Type B pancreatic cell (in vitro differentiated cells): ENCODE results near the gene TNFAIP1. TPM values are rescaled to one million over a fixed set of nuclear protein-coding genes. Genes with fewer than 3 reads are reported as not detected.
A peak's percentile ranks its signal among the peaks of the same experiment; 100 is the strongest.

Experiments
- DNase-seq: peaks from one replicate; pipeline ENCODE4 v3.0.0; 2021; ENCODE audit warnings: mixed read lengths; ENCODE audit not compliant: unreplicated experiment; ENCODE audit errors: extremely low spot score
- H3K27ac Mint-ChIP-seq: 2 replicates; pipeline ENCODE4 v1.8.0; 2021; ENCODE audit warnings: mild to moderate bottlenecking, mixed read lengths
- H3K27me3 Mint-ChIP-seq: 2 replicates; pipeline ENCODE4 v1.8.0; 2021; ENCODE audit warnings: mixed read lengths
- H3K36me3 Mint-ChIP-seq: 2 replicates; pipeline ENCODE4 v1.8.0; 2021; ENCODE audit warnings: mixed read lengths
- H3K4me1 Mint-ChIP-seq: one replicate; pipeline ENCODE4 v1.8.0; 2021; ENCODE audit warnings: mixed read lengths; ENCODE audit not compliant: unreplicated experiment
- H3K4me3 Mint-ChIP-seq: 2 replicates; pipeline ENCODE4 v1.8.0; 2021; ENCODE audit warnings: mild to moderate bottlenecking, mixed read lengths
- H3K9me3 Mint-ChIP-seq: 2 replicates; pipeline ENCODE4 v1.8.0; 2021; ENCODE audit warnings: mixed read lengths
- total RNA-seq: library from RNA; stranded (reverse); gene quantifications from 2 replicates; pipeline ENCODE4 v1.2.1, GENCODE V29; 2021; ENCODE audit warnings: low replicate concordance
- TF ChIP-seq, protein P1 (sequence below): fragments of 200-600 bp; sonication (generic); conservative IDR thresholded peaks from 2 replicates; pipeline ENCODE4 v1.5.0; 2021; ENCODE audit warnings: antibody characterized with exemption, mild to moderate bottlenecking

Gene TNFAIP1
- total RNA-seq, 1 donor from 2014 or later: 37.8 TPM

DNA sequence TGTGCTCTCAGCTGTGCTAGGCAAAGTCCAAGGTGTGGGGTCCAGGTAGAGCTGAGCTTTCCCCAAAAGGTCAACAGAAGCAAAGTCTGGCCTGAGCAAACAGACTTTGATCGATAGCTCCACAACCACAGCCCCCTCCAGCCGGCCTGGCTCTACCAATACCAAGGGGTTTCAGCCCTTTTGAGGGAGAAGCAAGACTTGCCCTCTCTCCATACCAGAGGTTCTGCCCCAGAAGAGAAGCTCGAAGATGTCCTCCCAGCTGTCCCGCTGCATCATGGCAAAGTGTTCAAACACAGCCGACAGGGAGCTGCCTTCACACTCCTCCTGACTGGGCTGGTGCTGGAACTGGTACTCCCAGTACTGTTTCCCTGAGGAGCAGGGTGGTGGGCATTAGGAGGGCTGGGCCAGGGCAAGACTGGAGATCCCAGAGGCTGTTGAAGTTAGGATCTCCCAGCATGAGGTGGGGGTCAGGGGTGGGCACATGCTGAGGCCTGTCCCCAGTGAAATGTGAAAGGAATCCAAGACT lies 32.8 kb downstream of the TNFAIP1 start:
- Mint-ChIP-seq H3K9me3 (no peaks in the 10 kb centered on the region), H3K36me3 (no peaks in the 10 kb centered on the region), H3K4me1 (peaks cover 24% of the 10 kb centered on the region), H3K4me3 (no peak overlapping the region), H3K27ac (no peak overlapping the region), H3K27me3 (peaks cover 6% of the 10 kb centered on the region)
- TF ChIP-seq, protein P1, sequence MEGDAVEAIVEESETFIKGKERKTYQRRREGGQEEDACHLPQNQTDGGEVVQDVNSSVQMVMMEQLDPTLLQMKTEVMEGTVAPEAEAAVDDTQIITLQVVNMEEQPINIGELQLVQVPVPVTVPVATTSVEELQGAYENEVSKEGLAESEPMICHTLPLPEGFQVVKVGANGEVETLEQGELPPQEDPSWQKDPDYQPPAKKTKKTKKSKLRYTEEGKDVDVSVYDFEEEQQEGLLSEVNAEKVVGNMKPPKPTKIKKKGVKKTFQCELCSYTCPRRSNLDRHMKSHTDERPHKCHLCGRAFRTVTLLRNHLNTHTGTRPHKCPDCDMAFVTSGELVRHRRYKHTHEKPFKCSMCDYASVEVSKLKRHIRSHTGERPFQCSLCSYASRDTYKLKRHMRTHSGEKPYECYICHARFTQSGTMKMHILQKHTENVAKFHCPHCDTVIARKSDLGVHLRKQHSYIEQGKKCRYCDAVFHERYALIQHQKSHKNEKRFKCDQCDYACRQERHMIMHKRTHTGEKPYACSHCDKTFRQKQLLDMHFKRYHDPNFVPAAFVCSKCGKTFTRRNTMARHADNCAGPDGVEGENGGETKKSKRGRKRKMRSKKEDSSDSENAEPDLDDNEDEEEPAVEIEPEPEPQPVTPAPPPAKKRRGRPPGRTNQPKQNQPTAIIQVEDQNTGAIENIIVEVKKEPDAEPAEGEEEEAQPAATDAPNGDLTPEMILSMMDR: no peak
- no peak for DNase-seq

DNA sequence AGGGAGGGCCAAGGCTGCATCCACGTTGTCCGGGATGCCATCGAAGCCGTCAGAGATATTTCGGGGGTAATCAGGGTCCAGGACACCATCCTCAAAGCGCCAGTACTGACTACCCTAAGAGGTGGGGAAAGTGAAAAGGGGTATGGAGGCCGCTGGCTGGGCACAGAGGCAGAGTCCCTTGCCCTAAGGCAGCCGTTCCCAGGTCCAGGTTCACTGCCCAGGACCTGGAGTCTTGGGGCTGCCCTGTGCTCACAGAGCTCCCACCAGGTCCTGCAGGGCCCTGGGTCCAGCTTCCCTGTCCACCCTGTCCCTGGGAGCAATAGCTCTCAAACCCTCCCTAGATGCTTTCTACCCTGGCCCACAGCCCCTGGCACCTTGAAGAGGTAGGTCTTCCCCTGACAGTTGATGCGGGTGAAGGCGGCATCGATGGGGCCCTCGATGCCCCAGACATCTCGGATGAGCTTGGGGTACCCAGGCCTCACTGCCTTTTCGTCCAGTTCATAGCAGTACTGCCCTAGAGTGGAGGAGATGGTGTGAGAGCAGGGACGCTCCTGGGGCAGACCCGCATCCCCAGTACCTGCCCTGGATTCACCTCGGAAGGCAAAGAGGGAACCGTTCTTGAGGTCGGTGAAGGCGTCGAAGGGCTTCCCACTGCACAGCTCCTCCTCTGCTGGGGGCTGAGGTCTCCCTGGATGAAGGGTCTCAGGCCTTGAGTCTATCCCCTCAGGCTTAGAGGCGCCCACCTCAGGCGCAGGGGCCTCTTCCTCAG lies 33.5 kb downstream of the TNFAIP1 start:
- H3K9me3 Mint-ChIP-seq: no peaks in the 10 kb centered on the region
- TF ChIP-seq, protein P1: no peak
- H3K27ac Mint-ChIP-seq: no peak overlapping the region
- peaks cover 28% of the 10 kb centered on the region for H3K4me1 Mint-ChIP-seq
- H3K36me3 Mint-ChIP-seq: peaks cover 4% of the 10 kb centered on the region
- no peak for DNase-seq
- no peak overlapping the region for H3K4me3 Mint-ChIP-seq
- peaks cover 12% of the 10 kb centered on the region for H3K27me3 Mint-ChIP-seq

DNA sequence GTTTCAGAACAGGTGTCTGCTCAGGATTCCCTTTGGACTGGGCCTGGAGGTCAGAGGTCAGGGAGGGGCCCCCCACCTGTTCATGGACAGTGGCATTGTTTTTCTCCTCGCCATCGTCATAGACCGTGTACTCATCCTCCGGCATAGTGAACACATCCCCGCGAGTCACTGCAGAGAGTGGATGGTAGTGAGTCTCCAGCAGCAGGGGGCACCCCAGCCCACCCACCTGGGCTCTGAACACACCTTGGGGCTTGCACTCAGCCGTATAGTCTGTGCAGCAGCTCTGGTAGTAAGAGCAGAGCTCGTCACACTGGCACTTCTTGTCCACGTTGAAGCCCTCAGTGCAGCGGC lies 34.1 kb downstream of the TNFAIP1 start:
- Mint-ChIP-seq H3K36me3 (peaks cover 4% of the 10 kb centered on the region), H3K4me3 (peak overlapping the region; percentile 79), H3K4me1 (peaks cover 28% of the 10 kb centered on the region), H3K27me3 (peaks cover 12% of the 10 kb centered on the region), H3K9me3 (no peaks in the 10 kb centered on the region), H3K27ac (peak overlapping the region; percentile 91)
- TF ChIP-seq, protein P1: no peak
- no peak for DNase-seq

DNA sequence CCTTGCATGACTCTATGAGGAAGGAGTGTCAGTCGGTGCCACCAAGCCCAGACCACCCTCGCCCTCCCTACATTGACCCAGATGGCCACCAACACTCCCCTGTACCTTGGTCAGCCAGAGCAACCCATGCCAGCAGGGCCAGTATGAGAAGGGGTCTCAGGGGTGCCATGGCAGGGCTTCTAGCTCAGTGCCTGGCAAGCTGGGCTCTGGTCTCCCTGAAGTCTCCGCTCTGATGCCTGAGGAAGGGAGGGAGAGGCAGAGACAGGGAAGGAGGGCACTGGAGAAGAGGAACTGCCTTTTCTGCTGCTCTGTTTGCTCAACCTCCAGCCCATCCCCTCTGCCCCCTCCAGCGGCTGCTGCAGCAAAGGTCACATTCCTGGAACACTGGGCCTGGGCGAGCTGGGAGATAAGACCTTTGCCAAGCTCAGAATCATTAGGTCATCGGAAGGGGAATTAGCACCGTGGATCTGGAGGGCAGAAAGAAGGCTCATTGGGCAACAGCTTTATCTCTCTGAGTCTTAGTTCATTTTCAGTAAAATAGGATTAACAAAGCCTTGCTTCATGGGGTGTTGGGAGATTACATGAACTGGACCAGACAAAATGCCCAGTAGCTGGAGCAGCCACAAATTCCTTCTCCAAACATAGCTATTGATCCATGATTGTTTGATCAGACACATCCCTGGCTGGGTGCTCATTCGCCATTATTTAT lies 34.6 kb downstream of the TNFAIP1 start, which contains the start of gene VTN:
TSS of gene VTN (minus strand) at position 273 of the 709 bp plus-strand sequence. CDS start at position 169, 104 bp downstream.
- Mint-ChIP-seq H3K27me3 (peaks cover 14% of the 10 kb centered on the region), H3K9me3 (no peaks in the 10 kb centered on the region), H3K4me3 (peak within 1 kb of the TSS; percentile 92), H3K36me3 (peaks cover 4% of the 10 kb centered on the region), H3K4me1 (peaks cover 28% of the 10 kb centered on the region), H3K27ac (peak within 1 kb of the TSS; percentile 91)
- TF ChIP-seq, protein P1: no peak
- no peak for DNase-seq

DNA sequence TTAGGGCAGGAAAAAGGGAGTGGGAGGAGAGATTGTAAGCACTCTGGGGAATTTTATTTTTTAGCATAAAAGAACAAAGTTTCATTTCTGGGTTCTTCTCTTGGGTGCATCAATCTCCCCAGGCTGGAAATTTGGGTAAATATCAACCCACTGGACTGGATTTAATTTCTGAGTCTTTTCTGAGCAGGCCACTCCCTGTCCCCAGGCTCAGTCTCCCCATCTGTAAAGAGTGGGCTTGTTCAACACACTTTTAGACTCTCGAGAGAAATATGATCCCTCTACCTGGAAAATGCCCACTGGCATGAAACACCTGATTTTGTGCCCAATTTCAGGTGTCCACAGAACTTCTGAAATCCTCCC lies 35.2 kb downstream of the TNFAIP1 start:
- Mint-ChIP-seq H3K27ac (peak overlapping the region; percentile 91), H3K27me3 (peaks cover 14% of the 10 kb centered on the region), H3K9me3 (no peaks in the 10 kb centered on the region), H3K4me1 (peaks cover 28% of the 10 kb centered on the region), H3K4me3 (peak overlapping the region; percentile 92), H3K36me3 (peaks cover 4% of the 10 kb centered on the region)
- DNase-seq: no peak
- TF ChIP-seq, protein P1: no peak
